ENCODE results near the gene CUX1.
"Not testable (repeated sequence)": the region's sequence is repeated elsewhere in the genome, so short reads cannot be mapped to it uniquely, and the experiment has no call there.

Gene CUX1

GRCh38 chr7:101832685-101833375 is 15.4 kb downstream of the CUX1 start:
- Histone ChIP-seq H3K79me2 (ENCODE audit: low read length) (peaks cover 97% of the 10 kb centered on the region), H3K4me1 (ENCODE audit: low read length) (no peaks in the 10 kb centered on the region), H3K4me3 (ENCODE audit: low read length) (no peak overlapping the region), H3K4me2 (ENCODE audit: low read depth, low read length) (no peak overlapping the region), H3K27me3 (replicated peaks; ENCODE audit: insufficient read depth, low read length) (no peaks in the 10 kb centered on the region), H3K27ac (ENCODE audit: low read length) (no peak overlapping the region), H3F3A (ENCODE audit: insufficient read depth, low read length) (no peaks in the 10 kb centered on the region), H3K9ac (ENCODE audit: low read length) (no peak overlapping the region), H3K9me2 (replicated peaks; ENCODE audit: insufficient read depth, low read length) (no peaks in the 10 kb centered on the region), H4K20me1 (ENCODE audit: insufficient read depth, low read length) (peaks cover 3% of the 10 kb centered on the region), H2AFZ (ENCODE audit: low read length) (no peak overlapping the region), H3K36me3 (replicated peaks; ENCODE audit: insufficient read depth, low read length) (no peaks in the 10 kb centered on the region), H3K9me3 (replicated peaks; ENCODE audit: insufficient read depth, low read length) (no peaks in the 10 kb centered on the region)
- no peak for DNase-seq
- TF ChIP-seq EZH2 (optimal IDR thresholded peaks at IDR 0.05; ENCODE audit: low read depth, low read length) (no peak), EZH2phosphoT487 (IDR thresholded peaks at IDR 0.05; ENCODE audit: low read length) (no peak), CTCF (IDR thresholded peaks at IDR 0.05; ENCODE audit: low read length) (no peak)

- no peaks in the 10 kb centered on the region for H3K9me2 ChIP-seq (replicated peaks; ENCODE audit: insufficient read depth, low read length)
Observed at GRCh38 chr7:101833799-101834198, 16.4 kb downstream of the CUX1 start.

GRCh38 chr7:101835136-101835535 is 17.7 kb downstream of the CUX1 start:
- Histone ChIP-seq H3K27me3 (replicated peaks; ENCODE audit: insufficient read depth, low read length) (no peaks in the 10 kb centered on the region), H3K9me2 (replicated peaks; ENCODE audit: insufficient read depth, low read length) (no peaks in the 10 kb centered on the region), H3K27ac (ENCODE audit: low read length) (no peak overlapping the region), H3F3A (ENCODE audit: insufficient read depth, low read length) (no peaks in the 10 kb centered on the region), H3K4me1 (ENCODE audit: low read length) (no peaks in the 10 kb centered on the region), H3K4me3 (ENCODE audit: low read length) (no peak overlapping the region), H3K9ac (ENCODE audit: low read length) (no peak overlapping the region), H3K36me3 (replicated peaks; ENCODE audit: insufficient read depth, low read length) (no peaks in the 10 kb centered on the region), H4K20me1 (ENCODE audit: insufficient read depth, low read length) (no peaks in the 10 kb centered on the region; the same call in 1 of the 2 replicates), H3K9me3 (replicated peaks; ENCODE audit: insufficient read depth, low read length) (no peaks in the 10 kb centered on the region), H3K79me2 (ENCODE audit: low read length) (peaks cover 97% of the 10 kb centered on the region), H2AFZ (ENCODE audit: low read length) (no peak overlapping the region), H3K4me2 (ENCODE audit: low read depth, low read length) (no peak overlapping the region)
- TF ChIP-seq CTCF (IDR thresholded peaks at IDR 0.05; ENCODE audit: low read length) (no peak), EZH2 (optimal IDR thresholded peaks at IDR 0.05; ENCODE audit: low read depth, low read length) (no peak), EZH2phosphoT487 (IDR thresholded peaks at IDR 0.05; ENCODE audit: low read length) (no peak)
- DNase-seq = no peak

More at GRCh38 chr7:101833799-101834198, 16.4 kb downstream of the CUX1 start:
- no peak overlapping the region for H3K9ac ChIP-seq (ENCODE audit: low read length)
- no peaks in the 10 kb centered on the region; the same call in 1 of the 2 replicates for H4K20me1 ChIP-seq (ENCODE audit: insufficient read depth, low read length)
- TF ChIP-seq EZH2 (optimal IDR thresholded peaks at IDR 0.05; ENCODE audit: low read depth, low read length) (no peak), EZH2phosphoT487 (IDR thresholded peaks at IDR 0.05; ENCODE audit: low read length) (no peak), CTCF (IDR thresholded peaks at IDR 0.05; ENCODE audit: low read length) (no peak)
- H3K27ac ChIP-seq (ENCODE audit: low read length) = no peak overlapping the region
- no peak overlapping the region for H2AFZ ChIP-seq (ENCODE audit: low read length)
- no peaks in the 10 kb centered on the region for H3K36me3 ChIP-seq (replicated peaks; ENCODE audit: insufficient read depth, low read length)
- no peak for DNase-seq
- H3K79me2 ChIP-seq (ENCODE audit: low read length) = peaks cover 97% of the 10 kb centered on the region
- H3K27me3 ChIP-seq (replicated peaks; ENCODE audit: insufficient read depth, low read length) = no peaks in the 10 kb centered on the region
- H3K9me3 ChIP-seq (replicated peaks; ENCODE audit: insufficient read depth, low read length) = no peaks in the 10 kb centered on the region
- no peaks in the 10 kb centered on the region for H3K4me1 ChIP-seq (ENCODE audit: low read length)
- H3F3A ChIP-seq (ENCODE audit: insufficient read depth, low read length) = no peaks in the 10 kb centered on the region
- no peak overlapping the region for H3K4me3 ChIP-seq (ENCODE audit: low read length)
- no peak overlapping the region for H3K4me2 ChIP-seq (ENCODE audit: low read depth, low read length)

GRCh38 chr7:101837433-101837832 is 20.0 kb downstream of the CUX1 start:
- not testable (repeated sequence) for H3K9me2 ChIP-seq (replicated peaks; ENCODE audit: insufficient read depth, low read length); H2AFZ ChIP-seq (ENCODE audit: low read length); H3F3A ChIP-seq (ENCODE audit: insufficient read depth, low read length); H3K4me2 ChIP-seq (ENCODE audit: low read depth, low read length); H3K4me1 ChIP-seq (ENCODE audit: low read length); H3K4me3 ChIP-seq (ENCODE audit: low read length); H3K36me3 ChIP-seq (replicated peaks; ENCODE audit: insufficient read depth, low read length); H3K27ac ChIP-seq (ENCODE audit: low read length); DNase-seq; H3K9me3 ChIP-seq (replicated peaks; ENCODE audit: insufficient read depth, low read length); H3K9ac ChIP-seq (ENCODE audit: low read length); H3K27me3 ChIP-seq (replicated peaks; ENCODE audit: insufficient read depth, low read length); H4K20me1 ChIP-seq (ENCODE audit: insufficient read depth, low read length)
- H3K79me2 ChIP-seq (ENCODE audit: low read length) = peaks cover 93% of the 10 kb centered on the region

All from MM.1S (cell line).